Nephron (organoid): ENCODE data around the gene TCERG1L.

Experiments
- H3K27ac Mint-ChIP-seq, 3 experiments: 2 replicates each; pipeline ENCODE4 v1.8.0; 2020; ENCODE audit warnings: mixed read lengths in 3 of 3, mild to moderate bottlenecking in 2 of 3, moderate library complexity in 1 of 3
- H3K27me3 Mint-ChIP-seq: 2 replicates; pipeline ENCODE4 v1.8.0; 2021; ENCODE audit warnings: low read depth, mild to moderate bottlenecking, moderate library complexity, mixed read lengths
- H3K36me3 Mint-ChIP-seq: 2 replicates; pipeline ENCODE4 v1.8.0; 2020; ENCODE audit warnings: low read depth, mixed read lengths
- H3K4me1 Mint-ChIP-seq: 2 replicates; pipeline ENCODE4 v1.8.0; 2020; ENCODE audit warnings: mixed read lengths
- H3K4me3 Mint-ChIP-seq, 3 experiments: 2 replicates each; pipeline ENCODE4 v1.8.0; 2020; ENCODE audit warnings: mild to moderate bottlenecking in 3 of 3, mixed read lengths in 3 of 3, moderate library complexity in 2 of 3
- H3K9me3 Mint-ChIP-seq: 2 replicates; pipeline ENCODE4 v1.8.0; 2020; ENCODE audit warnings: mixed read lengths
- CTCF ChIP-seq, 3 experiments: fragments of 200-600 bp; sonication (generic); IDR thresholded peaks; one replicate each; pipeline ENCODE4 v1.5.0; 2021; ENCODE audit warnings: antibody characterized with exemption in 3 of 3; ENCODE audit not compliant: unreplicated experiment in 3 of 3

TCERG1L gene

DNA sequence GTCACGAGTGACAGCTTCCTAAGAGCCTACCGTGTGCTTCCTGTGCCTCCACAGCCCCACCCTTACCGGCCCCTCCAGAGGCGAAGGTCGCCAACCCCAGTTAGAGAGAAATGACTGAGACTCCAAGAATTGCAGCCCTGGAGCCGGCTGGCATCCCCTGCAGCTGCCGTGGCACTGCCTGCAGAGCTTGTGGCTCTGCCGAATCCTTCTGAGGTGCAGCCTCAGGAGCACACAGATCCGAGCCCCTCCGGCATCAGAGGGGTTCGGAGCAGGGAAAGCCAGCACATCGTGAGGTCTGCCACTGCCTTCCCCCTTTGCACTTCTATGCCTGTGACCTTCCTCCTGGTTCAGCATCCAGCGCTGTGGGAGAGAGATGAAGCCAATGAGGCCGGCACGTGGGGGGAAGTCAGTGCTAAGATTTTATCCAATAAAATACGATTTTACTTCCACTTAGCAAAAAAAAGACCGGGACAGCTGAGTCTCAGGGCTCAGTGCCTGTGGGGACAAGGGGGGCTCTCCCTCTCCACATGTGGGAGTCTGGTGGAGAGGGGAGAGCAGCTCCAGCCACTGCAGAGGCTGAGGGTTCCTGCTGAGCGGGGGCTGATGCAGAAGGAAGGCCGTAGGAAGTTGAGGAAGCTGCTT lies 80.1 kb downstream of the TCERG1L start:
- no peak overlapping the region for H3K27ac Mint-ChIP-seq
- peaks cover 15% of the 10 kb centered on the region for H3K27me3 Mint-ChIP-seq
- H3K9me3 Mint-ChIP-seq = peaks cover 2% of the 10 kb centered on the region
- no peak overlapping the region for H3K4me3 Mint-ChIP-seq
- no peak for TF ChIP-seq CTCF (IDR thresholded peaks at IDR 0.05; ENCODE audit: unreplicated experiment in 3 of 3)
- no peaks in the 10 kb centered on the region for H3K36me3 Mint-ChIP-seq
- peaks cover 16% of the 10 kb centered on the region for H3K4me1 Mint-ChIP-seq

DNA sequence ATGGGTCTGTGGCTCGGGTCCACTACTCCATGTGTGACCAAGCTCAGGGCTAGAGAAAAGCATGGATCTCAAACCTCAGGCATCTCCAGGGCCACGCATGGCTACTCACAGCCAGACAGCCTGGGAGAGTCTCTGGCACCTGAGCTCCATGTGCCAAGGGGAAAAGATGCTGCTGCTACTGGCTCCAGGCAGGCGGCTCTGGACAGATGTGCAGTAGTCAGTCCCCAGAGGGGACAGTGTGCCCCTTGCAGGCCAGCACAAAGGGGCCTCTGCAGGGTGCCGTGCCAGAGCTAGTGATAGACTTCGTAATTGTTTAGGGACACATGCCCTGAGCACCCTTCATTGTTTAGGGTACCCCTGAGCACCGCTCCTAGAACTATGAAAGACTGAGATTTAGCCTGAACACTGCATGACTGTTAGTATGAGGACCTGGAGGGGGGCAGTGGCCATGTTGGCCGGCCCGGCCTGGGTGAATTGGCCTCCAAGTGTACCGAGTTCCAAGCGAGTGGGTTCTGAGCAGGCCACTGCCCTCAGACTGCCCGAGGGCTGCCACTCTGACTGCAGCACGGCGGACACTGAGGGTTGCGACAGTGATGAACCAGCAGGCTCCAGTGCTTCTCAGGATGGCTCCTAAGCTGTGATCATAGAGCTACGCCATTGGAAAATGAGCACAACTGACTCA lies 80.7 kb downstream of the TCERG1L start:
- Mint-ChIP-seq H3K9me3 (peaks cover 2% of the 10 kb centered on the region), H3K4me1 (peaks cover 16% of the 10 kb centered on the region), H3K36me3 (no peaks in the 10 kb centered on the region), H3K27ac (no peak overlapping the region), H3K4me3 (no peak overlapping the region), H3K27me3 (peaks cover 15% of the 10 kb centered on the region)
- TF ChIP-seq CTCF (IDR thresholded peaks at IDR 0.05; ENCODE audit: unreplicated experiment in 3 of 3) = no peak

DNA sequence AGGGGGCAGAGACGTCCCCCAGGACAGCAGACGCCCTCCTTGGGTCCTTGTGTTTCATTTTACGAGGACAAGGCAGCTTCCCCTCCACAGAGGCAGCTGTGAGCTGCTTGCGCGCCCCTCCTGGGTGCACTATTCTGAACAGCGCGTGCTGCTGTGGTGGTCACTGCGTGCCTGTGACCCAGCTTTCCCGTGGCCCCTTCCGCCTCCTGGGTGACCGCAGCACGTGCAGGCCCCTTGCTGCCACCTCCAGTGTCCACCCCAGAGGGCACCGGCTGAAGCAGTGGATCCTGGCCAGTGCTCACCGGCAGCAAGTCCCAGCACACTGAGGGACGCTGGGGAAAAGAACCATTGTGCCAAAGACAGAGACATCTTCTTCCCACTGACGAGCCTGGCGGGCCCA lies 81.4 kb downstream of the TCERG1L start:
- H3K27ac Mint-ChIP-seq = no peak overlapping the region
- H3K4me1 Mint-ChIP-seq = peaks cover 16% of the 10 kb centered on the region
- peaks cover 2% of the 10 kb centered on the region for H3K9me3 Mint-ChIP-seq
- H3K27me3 Mint-ChIP-seq = peaks cover 14% of the 10 kb centered on the region
- H3K4me3 Mint-ChIP-seq = no peak overlapping the region
- no peak for TF ChIP-seq CTCF (IDR thresholded peaks at IDR 0.05; ENCODE audit: unreplicated experiment in 3 of 3)
- H3K36me3 Mint-ChIP-seq = no peaks in the 10 kb centered on the region

- no peak overlapping the region for H3K4me3 Mint-ChIP-seq
- TF ChIP-seq CTCF (IDR thresholded peaks at IDR 0.05; ENCODE audit: unreplicated experiment in 3 of 3) = no peak
- no peaks in the 10 kb centered on the region for H3K36me3 Mint-ChIP-seq
- no peaks in the 10 kb centered on the region for H3K4me1 Mint-ChIP-seq
- H3K27me3 Mint-ChIP-seq = peaks cover 23% of the 10 kb centered on the region
- H3K9me3 Mint-ChIP-seq = no peaks in the 10 kb centered on the region
- H3K27ac Mint-ChIP-seq = no peak overlapping the region
These were observed 84.3 kb downstream of the TCERG1L start for GRCh38 chr10:131227163-131227740.

DNA sequence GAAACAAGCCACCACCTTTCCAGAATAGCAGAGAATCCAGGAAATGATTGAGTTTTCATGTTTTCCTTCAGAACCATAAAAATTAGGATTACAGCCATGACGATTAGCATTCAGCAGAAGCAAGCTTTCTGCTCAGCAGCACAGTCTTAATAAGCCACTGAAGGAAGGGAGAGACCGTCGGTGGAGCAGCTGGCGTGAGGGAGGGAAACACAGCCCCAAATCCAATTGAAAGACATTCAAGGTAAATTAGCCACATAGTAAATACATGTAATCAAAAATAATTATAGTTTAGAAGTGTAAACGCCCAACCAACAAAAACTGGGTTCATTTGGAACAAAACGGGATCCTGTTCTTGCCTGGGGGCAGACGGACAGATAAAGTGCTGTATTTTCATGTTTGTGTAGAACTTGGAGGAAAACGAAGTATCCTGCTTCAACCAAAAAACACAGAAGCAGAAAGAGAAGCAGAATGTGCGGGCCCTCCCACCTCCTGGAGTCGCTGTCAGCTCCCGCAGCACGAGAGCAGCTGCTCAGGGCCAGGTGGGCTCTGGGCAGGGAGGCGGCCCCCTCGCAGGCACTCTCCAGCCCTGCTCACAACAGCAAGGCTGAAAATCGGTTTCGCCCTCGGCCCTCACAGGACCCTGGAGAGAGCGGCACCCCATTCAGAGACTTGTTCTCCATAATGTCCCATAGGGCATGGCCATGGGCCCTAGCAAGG lies 84.9 kb downstream of the TCERG1L start:
- H3K9me3 Mint-ChIP-seq = no peaks in the 10 kb centered on the region
- peaks cover 5% of the 10 kb centered on the region for H3K4me1 Mint-ChIP-seq
- peaks cover 27% of the 10 kb centered on the region for H3K27me3 Mint-ChIP-seq
- no peak overlapping the region for H3K27ac Mint-ChIP-seq
- no peak for TF ChIP-seq CTCF (IDR thresholded peaks at IDR 0.05; ENCODE audit: unreplicated experiment in 3 of 3)
- H3K4me3 Mint-ChIP-seq = no peak overlapping the region
- H3K36me3 Mint-ChIP-seq = no peaks in the 10 kb centered on the region
